GM12865 (cell line): ENCODE measurements around the gene PTPRR.

Experiments
- DNase-seq: peaks from one replicate; pipeline ENCODE4 v3.0.0; 2010; ENCODE audit warnings: low read depth
- H3K4me3 ChIP-seq: 2 replicates; pipeline ENCODE4 v1.5.1; 2011; ENCODE audit warnings: mild to moderate bottlenecking, low read depth, low read length, control low read depth
- TF ChIP-seq, protein P1 (sequence below): IDR thresholded peaks from 2 replicates; pipeline ENCODE4 v1.5.1; 2011; ENCODE audit warnings: low read length, control low read depth, low read depth, inconsistent platforms; ENCODE audit not compliant: insufficient read depth; ENCODE audit errors: missing control alignments

Gene PTPRR

DNA sequence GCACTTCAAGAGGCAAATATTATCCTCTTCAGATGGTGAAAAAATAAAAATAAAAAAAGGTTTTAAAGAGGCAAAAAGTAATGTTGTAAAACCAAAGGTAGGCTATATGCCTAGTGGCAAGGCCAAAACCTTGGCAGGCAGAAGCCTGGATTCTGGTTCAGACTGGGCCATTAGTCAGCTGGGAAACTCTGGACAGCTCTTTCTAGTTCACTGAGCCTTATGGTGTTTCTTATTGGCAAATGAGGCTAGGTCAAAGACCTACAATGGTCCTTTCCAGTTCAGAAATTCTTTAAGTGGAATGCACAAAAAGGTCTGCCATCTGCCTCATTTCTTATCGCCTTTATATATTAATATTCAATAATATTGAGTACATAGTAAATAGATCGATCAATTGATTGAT, 327.9 kb downstream of the PTPRR start:
- TF ChIP-seq, protein P1, sequence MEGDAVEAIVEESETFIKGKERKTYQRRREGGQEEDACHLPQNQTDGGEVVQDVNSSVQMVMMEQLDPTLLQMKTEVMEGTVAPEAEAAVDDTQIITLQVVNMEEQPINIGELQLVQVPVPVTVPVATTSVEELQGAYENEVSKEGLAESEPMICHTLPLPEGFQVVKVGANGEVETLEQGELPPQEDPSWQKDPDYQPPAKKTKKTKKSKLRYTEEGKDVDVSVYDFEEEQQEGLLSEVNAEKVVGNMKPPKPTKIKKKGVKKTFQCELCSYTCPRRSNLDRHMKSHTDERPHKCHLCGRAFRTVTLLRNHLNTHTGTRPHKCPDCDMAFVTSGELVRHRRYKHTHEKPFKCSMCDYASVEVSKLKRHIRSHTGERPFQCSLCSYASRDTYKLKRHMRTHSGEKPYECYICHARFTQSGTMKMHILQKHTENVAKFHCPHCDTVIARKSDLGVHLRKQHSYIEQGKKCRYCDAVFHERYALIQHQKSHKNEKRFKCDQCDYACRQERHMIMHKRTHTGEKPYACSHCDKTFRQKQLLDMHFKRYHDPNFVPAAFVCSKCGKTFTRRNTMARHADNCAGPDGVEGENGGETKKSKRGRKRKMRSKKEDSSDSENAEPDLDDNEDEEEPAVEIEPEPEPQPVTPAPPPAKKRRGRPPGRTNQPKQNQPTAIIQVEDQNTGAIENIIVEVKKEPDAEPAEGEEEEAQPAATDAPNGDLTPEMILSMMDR, result no peak
- H3K4me3 ChIP-seq, result no peak overlapping the region
- no peak for DNase-seq

DNA sequence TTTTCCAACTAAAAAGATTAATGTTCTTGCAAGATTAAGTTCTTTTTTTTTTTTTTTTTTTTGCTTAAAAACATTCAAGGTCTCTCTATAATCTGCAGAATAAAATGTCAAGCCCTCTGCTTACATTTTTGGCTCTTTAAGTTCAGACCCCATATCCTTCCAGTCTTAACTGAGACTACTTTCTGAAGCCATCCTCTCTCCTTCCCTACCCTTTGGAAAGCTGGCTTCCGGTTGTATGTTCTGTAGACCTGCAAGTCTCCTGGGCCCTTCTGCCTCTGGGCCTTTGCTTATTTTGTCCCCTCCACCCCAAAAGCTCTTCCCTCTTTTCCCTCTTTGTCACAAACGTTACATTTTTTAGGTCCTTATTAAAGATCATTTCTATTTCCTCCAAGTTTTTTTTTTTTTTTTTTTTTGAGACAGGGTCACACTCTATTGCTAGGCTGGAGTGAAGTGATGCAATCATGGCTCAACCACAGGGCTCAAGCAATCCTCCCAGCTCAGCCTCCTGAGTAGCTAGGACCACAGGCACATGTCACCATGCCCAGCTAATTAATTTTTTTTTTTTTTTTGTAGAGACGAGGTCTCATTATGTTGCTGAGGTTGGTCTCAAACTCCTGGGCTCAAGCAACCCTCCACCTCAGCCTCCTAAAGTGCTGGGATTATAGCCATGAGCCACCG, 329.9 kb downstream of the PTPRR start:
- TF ChIP-seq, protein P1, result no peak

DNA sequence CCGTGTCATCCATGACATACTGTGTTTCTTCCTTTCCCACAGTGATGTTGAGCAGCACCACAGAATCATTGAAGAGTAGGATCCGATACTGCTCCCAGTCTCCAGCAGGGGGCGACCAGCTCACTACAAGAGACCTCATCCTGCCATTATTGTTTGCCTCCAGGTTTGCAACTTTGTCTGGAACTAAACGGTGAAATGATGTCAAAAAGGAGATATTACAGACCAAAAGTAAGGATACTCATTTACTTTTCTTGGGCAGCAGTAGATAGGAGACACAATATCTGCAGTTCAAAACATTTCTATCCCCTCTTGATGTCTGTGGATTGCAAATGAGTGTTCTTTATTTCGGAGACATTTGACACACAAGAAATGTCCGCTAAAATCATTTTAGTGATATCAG, 330.5 kb downstream of the PTPRR start:
- TF ChIP-seq, protein P1, result peak; percentile 85
- DNase-seq, result peak; percentile 70
- H3K4me3 ChIP-seq, result no peak overlapping the region

More for the DNA sequence above, 329.9 kb downstream of the PTPRR start:
- no peak overlapping the region for H3K4me3 ChIP-seq
- no peak for DNase-seq
